Esophagus (tissue), 2 donors: Measurements from ENCODE around the gene TMEM237. TPM values are rescaled to one million over a fixed set of nuclear protein-coding genes. Genes with fewer than 3 reads are reported as not detected.
"Not testable (repeated sequence)": the region's sequence is repeated elsewhere in the genome, so short reads cannot be mapped to it uniquely, and the experiment has no call there.

Experiments
- H3K27ac ChIP-seq, 2 donors: one replicate each; pipeline ENCODE4 v1.5.1; 2013; ENCODE audit warnings: low read depth in 2 of 2, mild to moderate bottlenecking in 2 of 2, inconsistent platforms in 1 of 2, low read length in 1 of 2, moderate library complexity in 1 of 2
- H3K27me3 ChIP-seq, 2 donors: one replicate each; pipeline ENCODE4 v1.6.1; 2013; ENCODE audit warnings: low read length in 2 of 2, control low read depth in 1 of 2, mild to moderate bottlenecking in 1 of 2; ENCODE audit not compliant: insufficient read depth in 2 of 2, control insufficient read depth in 1 of 2
- H3K36me3 ChIP-seq, 2 donors: one replicate each; pipeline ENCODE4 v1.6.1; 2013; ENCODE audit warnings: low read length in 1 of 2; ENCODE audit not compliant: control insufficient read depth in 2 of 2, insufficient read depth in 2 of 2
- H3K4me1 ChIP-seq, 2 donors: one replicate each; pipeline ENCODE4 v1.6.1; 2013; ENCODE audit warnings: low read length in 1 of 2; ENCODE audit not compliant: control insufficient read depth in 2 of 2, insufficient read depth in 2 of 2
- H3K4me3 ChIP-seq, 2 donors: one replicate each; pipeline ENCODE4 v1.5.1; 2013; ENCODE audit warnings: low read length in 2 of 2, mild to moderate bottlenecking in 2 of 2, low read depth in 1 of 2, moderate library complexity in 1 of 2
- H3K9me3 ChIP-seq, 2 donors: one replicate each; pipeline ENCODE4 v1.6.1; 2013; ENCODE audit warnings: mild to moderate bottlenecking in 2 of 2, low read depth in 1 of 2, low read length in 1 of 2, moderate library complexity in 1 of 2; ENCODE audit not compliant: control insufficient read depth in 2 of 2, insufficient read depth in 1 of 2
- WGBS, 2 donors: extraction: QIAGEN DNeasy Blood & Tissue Kit; methylation state at CpG; one replicate each; pipeline ENCODE4 v1.1.7; 2013; 5-methylcytosine and 5-hydroxymethylcytosine counted together
- polyA plus RNA-seq, 2 donors: library from polyadenylated mRNA; stranded (reverse); fragments of 200-250 nt; gene quantifications; one replicate each; pipeline ENCODE4 v1.2.3, GENCODE V29; 2013
- donor health status: healthy with polysubstance abuse.
- donor health status: Bipolar disorder and iron deficiency.

TMEM237 gene, protein sequence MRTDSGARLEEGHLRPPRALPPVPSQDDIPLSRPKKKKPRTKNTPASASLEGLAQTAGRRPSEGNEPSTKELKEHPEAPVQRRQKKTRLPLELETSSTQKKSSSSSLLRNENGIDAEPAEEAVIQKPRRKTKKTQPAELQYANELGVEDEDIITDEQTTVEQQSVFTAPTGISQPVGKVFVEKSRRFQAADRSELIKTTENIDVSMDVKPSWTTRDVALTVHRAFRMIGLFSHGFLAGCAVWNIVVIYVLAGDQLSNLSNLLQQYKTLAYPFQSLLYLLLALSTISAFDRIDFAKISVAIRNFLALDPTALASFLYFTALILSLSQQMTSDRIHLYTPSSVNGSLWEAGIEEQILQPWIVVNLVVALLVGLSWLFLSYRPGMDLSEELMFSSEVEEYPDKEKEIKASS
- polyA plus RNA-seq, result 10 to 100 TPM; 14.9 to 16.5 TPM

DNA sequence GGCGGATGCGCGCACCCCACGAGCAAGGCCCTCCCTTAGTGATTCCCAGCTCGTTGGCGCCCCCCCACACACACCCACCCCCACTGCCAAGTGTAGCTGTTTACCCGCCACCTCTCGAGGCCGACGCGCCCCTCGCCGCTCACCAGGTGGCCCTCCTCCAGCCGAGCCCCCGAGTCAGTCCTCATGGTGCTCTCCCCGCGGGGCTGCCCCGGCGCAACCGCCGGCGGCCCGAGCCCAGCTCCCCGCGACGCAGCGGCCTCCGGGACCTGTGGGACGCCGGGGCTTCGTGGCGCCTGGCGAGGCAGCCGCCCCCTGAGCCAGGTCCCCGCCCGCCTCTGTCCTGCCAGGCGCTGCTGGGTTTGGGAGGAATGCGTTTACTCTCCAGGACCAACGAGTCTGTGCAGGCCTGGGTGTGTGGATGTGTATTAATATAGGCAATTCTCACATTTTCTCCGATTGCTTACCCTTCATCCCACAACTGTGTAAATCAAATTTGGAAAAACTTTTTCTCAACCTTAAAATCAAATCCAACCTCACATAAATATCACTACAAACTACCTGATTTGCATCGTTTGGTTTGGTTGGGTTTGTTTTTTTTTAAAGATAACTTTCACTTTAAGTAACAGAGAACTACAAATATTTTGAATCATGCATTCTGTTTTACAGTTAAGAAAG lies at the start of gene TMEM237:
TSS of gene TMEM237 (minus strand) at position 288 of the 675 bp plus-strand sequence. CDS start at position 185, 103 bp downstream.
- Histone ChIP-seq H3K9me3 (no peaks in the 10 kb centered on the region), H3K4me3 (peak within 1 kb of the TSS; percentile 89 to 92), H3K4me1 (no peaks in the 10 kb centered on the region), H3K27me3 (no peaks in the 10 kb centered on the region), H3K27ac (peak within 1 kb of the TSS; percentile 96 to 98), H3K36me3 (peaks cover 2 to 3% of the 10 kb centered on the region in 2 donors)
- WGBS, 2 donors, result 0 to 1% methylated on average over 41 of the region's 41 CpGs

DNA sequence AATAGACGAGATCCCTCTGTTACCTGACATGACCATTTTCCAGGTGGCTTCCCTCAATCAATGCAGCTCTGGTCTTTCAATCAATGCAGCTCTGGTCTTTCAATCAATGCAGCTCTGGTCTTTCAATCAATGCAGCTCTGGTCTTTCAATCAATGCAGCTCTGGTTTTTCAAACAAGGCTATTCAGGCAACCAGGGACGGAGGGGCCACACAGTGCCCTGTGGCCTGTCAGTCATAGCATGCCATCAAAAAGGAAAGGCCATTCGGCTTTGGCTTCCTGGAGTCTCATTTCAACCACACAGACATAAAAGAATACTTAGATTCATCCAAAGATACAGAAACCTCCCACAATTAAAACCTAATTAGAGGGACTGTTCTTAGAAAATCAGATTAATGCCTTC lies 41.9 kb upstream of the TMEM237 start:
- Histone ChIP-seq H3K36me3 (no peaks in the 10 kb centered on the region), H3K4me3 (no peak overlapping the region), H3K27ac (no peak overlapping the region), H3K9me3 (no peaks in the 10 kb centered on the region), H3K27me3 (no peaks in the 10 kb centered on the region), H3K4me1 (no peaks in the 10 kb centered on the region)
- WGBS, 2 donors, result 86 to 90% methylated on average over 3 of the region's 3 CpGs

DNA sequence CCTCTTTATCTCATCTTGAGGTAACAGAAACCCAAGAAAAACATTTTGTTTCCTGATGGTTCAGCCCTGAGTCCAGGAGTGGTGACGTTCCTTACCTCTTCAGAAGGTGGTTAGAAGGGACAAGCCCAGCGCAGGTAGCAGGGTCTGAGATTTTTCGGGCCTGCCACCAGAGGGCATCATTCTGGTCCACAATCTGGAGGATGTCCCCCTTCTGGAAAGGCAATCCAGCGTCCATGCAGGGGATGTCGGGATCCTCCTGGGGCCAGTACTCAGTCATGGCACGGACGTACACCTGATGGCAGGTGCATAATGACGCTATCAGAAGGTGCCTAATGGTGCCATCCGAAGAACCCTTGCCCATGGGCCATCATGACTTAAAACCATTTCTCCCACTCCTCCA lies 37.4 kb upstream of the TMEM237 start:
- H3K36me3 ChIP-seq, result no peaks in the 10 kb centered on the region
- WGBS, 2 donors, result 53 to 54% methylated on average over 9 of the region's 9 CpGs
- no peaks in the 10 kb centered on the region for H3K9me3 ChIP-seq
- no peaks in the 10 kb centered on the region for H3K4me1 ChIP-seq
- H3K4me3 ChIP-seq, result no peak overlapping the region
- no peaks in the 10 kb centered on the region for H3K27me3 ChIP-seq
- H3K27ac ChIP-seq, result no peak overlapping the region

DNA sequence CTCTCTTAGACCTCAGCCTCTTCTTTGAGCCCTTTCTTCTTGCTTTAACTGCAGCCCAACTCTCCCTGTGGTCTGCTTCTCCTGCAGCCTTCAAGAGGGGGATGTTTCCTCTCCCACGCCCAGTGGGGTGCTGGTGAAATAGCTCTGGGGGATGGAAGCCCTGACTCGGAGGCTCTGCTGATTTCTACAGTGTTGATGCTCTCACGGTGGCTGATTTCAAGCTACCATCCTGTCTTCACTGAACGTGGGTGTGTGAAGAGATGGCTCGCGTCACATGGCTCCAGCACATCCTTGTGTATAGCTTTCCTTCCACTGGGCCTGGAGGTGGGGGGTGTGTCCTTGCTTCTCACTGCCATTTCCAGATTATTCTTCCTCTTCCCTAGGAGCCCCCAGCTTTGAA lies 35.1 kb upstream of the TMEM237 start:
- 73 to 74% methylated on average over 6 of the region's 6 CpGs for WGBS, 2 donors
- no peak overlapping the region for H3K27ac ChIP-seq

DNA sequence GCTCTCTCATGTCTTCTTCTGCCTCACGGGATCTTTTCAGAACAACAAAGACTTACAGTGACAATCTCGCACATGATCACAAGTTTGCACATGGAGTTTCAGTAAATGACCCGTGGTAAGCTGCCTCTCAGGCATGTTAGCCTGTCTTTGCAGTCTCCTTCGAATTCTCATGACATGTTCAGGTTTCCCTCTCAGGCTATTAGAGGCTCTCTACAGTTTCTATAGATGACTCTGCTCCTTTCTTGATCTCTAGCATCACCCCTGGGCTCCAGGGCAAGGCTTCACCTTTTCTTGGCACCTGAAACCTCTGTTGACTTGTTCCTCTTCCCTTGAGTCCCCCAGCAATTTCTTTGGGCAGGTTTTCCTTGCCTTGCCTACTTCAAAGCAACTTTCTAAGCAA lies 32.2 kb upstream of the TMEM237 start:
- Histone ChIP-seq H3K36me3 (no peaks in the 10 kb centered on the region), H3K4me1 (no peaks in the 10 kb centered on the region), H3K27ac (no peak overlapping the region), H3K27me3 (no peaks in the 10 kb centered on the region), H3K9me3 (no peaks in the 10 kb centered on the region), H3K4me3 (no peak overlapping the region)
- WGBS, 2 donors, result 41 to 59% methylated on average over 4 of the region's 4 CpGs

More for the DNA sequence above, 35.1 kb upstream of the TMEM237 start:
- Histone ChIP-seq H3K9me3 (no peaks in the 10 kb centered on the region), H3K27me3 (no peaks in the 10 kb centered on the region), H3K4me3 (no peak overlapping the region), H3K36me3 (no peaks in the 10 kb centered on the region), H3K4me1 (no peaks in the 10 kb centered on the region)

DNA sequence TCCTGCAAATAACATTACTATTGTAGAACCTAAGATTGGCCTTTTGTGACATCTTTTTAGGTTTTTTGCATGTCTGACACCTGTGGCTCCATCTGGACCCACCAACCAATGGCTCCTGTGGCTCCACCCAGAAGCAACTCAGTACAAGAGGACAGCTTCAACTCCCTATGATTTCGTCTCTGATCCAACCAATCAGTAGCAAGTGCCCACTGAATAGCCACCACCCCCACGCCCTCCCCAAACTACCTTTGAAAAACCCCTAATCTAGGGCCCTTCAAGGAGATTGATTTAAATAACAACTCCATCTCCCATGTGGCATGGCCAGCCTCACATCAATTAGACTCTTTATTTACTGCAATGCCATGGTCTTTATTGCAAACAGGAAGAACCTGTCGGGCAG lies 31.5 kb upstream of the TMEM237 start:
- Histone ChIP-seq H3K4me1 (no peaks in the 10 kb centered on the region), H3K27ac (no peak overlapping the region), H3K9me3 (no peaks in the 10 kb centered on the region), H3K27me3 (no peaks in the 10 kb centered on the region), H3K36me3 (no peaks in the 10 kb centered on the region), H3K4me3 (no peak overlapping the region)
- WGBS, 2 donors, result 70 to 78% methylated on average over 3 of the region's 3 CpGs

DNA sequence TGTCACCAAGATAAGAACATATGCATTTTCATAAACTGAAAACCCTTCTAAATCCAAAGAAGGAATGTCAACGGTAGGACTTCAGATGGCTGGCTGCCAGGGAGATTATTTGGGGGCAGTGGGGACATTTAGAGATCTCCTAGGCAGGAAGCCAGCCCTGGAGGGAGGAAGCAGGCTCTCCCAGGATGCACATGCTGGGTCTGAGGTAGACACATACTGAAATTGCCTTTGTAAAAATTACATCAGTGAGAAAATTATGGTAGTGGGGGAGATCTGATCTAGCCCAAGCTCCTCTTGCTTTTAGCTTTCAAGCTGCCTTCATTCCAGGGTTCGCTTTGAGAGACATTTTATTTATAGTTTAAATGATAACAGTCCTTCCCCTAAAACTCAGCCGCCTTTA lies 31.0 kb upstream of the TMEM237 start:
- Histone ChIP-seq H3K4me3 (no peak overlapping the region), H3K9me3 (no peaks in the 10 kb centered on the region), H3K4me1 (no peaks in the 10 kb centered on the region), H3K27ac (no peak overlapping the region), H3K36me3 (no peaks in the 10 kb centered on the region), H3K27me3 (no peaks in the 10 kb centered on the region)
- 57 to 73% methylated on average over 3 of the region's 3 CpGs for WGBS, 2 donors

DNA sequence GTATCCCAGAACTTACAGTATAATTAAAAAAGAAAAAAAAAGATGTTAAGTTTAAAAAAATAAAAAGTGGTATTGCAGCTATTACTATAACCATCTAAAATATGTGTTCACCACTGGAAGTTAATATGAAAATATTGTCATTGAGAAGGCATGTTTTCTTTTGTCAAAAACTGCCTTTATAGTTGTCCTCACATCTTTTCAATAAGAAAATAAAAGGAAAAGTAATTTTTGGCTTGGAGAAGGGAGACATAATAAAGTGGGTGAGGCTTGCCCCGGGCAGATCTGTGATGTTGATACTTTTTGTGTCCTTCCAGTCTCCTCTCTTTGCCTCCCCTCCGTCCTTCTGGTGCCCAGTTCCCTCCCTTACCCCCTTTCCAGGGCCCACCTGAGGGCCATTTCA lies 30.2 kb upstream of the TMEM237 start:
- WGBS, 2 donors, result 50 to 71% methylated on average over 2 of the region's 2 CpGs
- no peaks in the 10 kb centered on the region for H3K36me3 ChIP-seq
- no peak overlapping the region for H3K4me3 ChIP-seq
- no peaks in the 10 kb centered on the region for H3K9me3 ChIP-seq
- no peaks in the 10 kb centered on the region for H3K4me1 ChIP-seq
- no peaks in the 10 kb centered on the region for H3K27me3 ChIP-seq
- no peak overlapping the region for H3K27ac ChIP-seq

DNA sequence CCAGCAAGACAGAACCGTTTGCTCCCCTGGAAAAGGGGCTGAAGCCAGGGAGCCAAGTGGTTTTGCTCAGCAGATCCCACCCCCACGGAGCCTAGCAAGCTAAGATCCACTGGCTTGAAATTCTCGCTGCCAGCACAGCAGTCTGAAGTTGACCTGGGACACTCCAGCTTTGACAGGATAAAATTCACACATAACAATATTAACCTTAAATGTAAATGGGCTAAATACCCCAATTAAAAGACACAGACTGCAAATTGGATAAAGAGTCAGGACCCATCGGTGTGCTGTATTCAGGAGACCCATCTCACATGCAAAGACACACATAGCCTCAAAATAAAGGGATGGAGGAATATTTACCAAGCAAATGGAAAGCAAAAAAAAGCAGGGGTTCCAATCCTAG lies 27.9 kb upstream of the TMEM237 start:
- not testable (repeated sequence) for H3K27me3 ChIP-seq, H3K4me3 ChIP-seq, H3K36me3 ChIP-seq, H3K27ac ChIP-seq, H3K4me1 ChIP-seq, H3K9me3 ChIP-seq
- 50 to 58% methylated on average over 4 of the region's 4 CpGs for WGBS, 2 donors

DNA sequence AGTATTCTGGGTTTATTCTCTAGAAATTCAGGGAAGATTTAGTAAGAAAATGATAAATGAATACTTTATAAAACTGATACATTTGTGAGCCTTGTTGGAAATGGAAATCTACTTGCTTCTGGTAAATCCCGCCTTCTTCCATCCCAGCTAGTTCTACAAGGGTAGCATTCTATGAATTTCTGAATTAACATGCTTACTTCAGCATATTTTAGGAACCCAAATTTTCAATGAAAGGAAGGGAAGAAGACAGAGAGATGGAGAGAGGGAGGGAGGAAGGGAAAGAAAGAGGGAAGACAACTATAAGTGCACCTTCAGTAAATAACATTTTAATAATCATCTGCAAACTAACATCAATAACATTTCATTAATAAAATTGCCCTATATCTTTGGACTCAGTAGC lies 26.6 kb upstream of the TMEM237 start:
- H3K4me3 ChIP-seq, result no peak overlapping the region
- no peaks in the 10 kb centered on the region for H3K36me3 ChIP-seq
- 93 to 98% methylated on average over 1 of the region's 1 CpG for WGBS, 2 donors
- no peaks in the 10 kb centered on the region for H3K4me1 ChIP-seq
- H3K9me3 ChIP-seq, result no peaks in the 10 kb centered on the region
- H3K27me3 ChIP-seq, result no peaks in the 10 kb centered on the region
- H3K27ac ChIP-seq, result no peak overlapping the region
